H9 (cell line): Measurements from ENCODE around the gene C3. TPM values are rescaled to one million over a fixed set of nuclear protein-coding genes. Genes with fewer than 3 reads are reported as not detected.

ENCODE experiments used
- DNase-seq: peaks from one replicate; pipeline ENCODE4 v3.0.0-alpha.2; 2017
- H2AFZ ChIP-seq: one replicate; pipeline ENCODE4 v1.6.1; 2013; ENCODE audit warnings: mild to moderate bottlenecking, low read length, control low read depth, moderate library complexity
- H2AK5ac ChIP-seq: 2 replicates; pipeline ENCODE4 v1.6.1; 2013; ENCODE audit warnings: low read length, control low read depth, mixed read lengths; ENCODE audit not compliant: insufficient read length
- H2BK120ac ChIP-seq: one replicate; pipeline ENCODE4 v1.6.1; 2013; ENCODE audit warnings: low read depth, mild to moderate bottlenecking, low read length, control low read depth, inconsistent platforms; ENCODE audit not compliant: poor library complexity, severe bottlenecking
- H2BK12ac ChIP-seq: 2 replicates; pipeline ENCODE4 v1.6.1; 2013; ENCODE audit warnings: low read length, control low read depth, mixed read lengths, low read depth; ENCODE audit not compliant: insufficient read length
- H2BK15ac ChIP-seq: 2 replicates; pipeline ENCODE4 v1.6.1; 2013; ENCODE audit warnings: low read depth, low read length, control low read depth
- H2BK20ac ChIP-seq: one replicate; pipeline ENCODE4 v1.6.1; 2013; ENCODE audit warnings: low read depth, mild to moderate bottlenecking, low read length, control low read depth, inconsistent platforms; ENCODE audit not compliant: poor library complexity, severe bottlenecking
- H2BK5ac ChIP-seq: 2 replicates; pipeline ENCODE4 v1.6.1; 2013; ENCODE audit warnings: low read length, control low read depth, mixed read lengths; ENCODE audit not compliant: insufficient read length
- H3K14ac ChIP-seq: 2 replicates; pipeline ENCODE4 v1.6.1; 2013; ENCODE audit warnings: low read length, control low read depth; ENCODE audit not compliant: insufficient read depth
- H3K18ac ChIP-seq: 2 replicates; pipeline ENCODE4 v1.6.1; 2013; ENCODE audit warnings: low read depth, mild to moderate bottlenecking, mixed read lengths, low read length, control low read depth; ENCODE audit not compliant: insufficient read length
- H3K23ac ChIP-seq: 2 replicates; pipeline ENCODE4 v1.6.1; 2013; ENCODE audit warnings: low read length, control low read depth, mixed read lengths, low read depth; ENCODE audit not compliant: insufficient read length
- H3K23me2 ChIP-seq: 2 replicates; pipeline ENCODE4 v1.6.1; 2013; ENCODE audit warnings: low read depth, mild to moderate bottlenecking, mixed read lengths, low read length, control low read depth; ENCODE audit not compliant: insufficient read length, poor library complexity, severe bottlenecking
- H3K27ac ChIP-seq: 2 replicates; pipeline ENCODE4 v1.5.1; 2013; ENCODE audit warnings: low read length, control low read depth, mixed read lengths, low read depth; ENCODE audit not compliant: insufficient read length
- H3K27me3 ChIP-seq: 2 replicates; pipeline ENCODE4 v1.6.1; 2013; ENCODE audit warnings: low read length, control low read depth, inconsistent platforms; ENCODE audit not compliant: insufficient read depth
- H3K4ac ChIP-seq: 2 replicates; pipeline ENCODE4 v1.6.1; 2013; ENCODE audit warnings: low read depth, mild to moderate bottlenecking, control low read depth, inconsistent platforms, low read length, moderate library complexity
- H3K4me1 ChIP-seq: 2 replicates; pipeline ENCODE4 v1.6.1; 2013; ENCODE audit warnings: low read length, control low read depth, inconsistent platforms; ENCODE audit not compliant: insufficient read depth
- H3K4me2 ChIP-seq: 2 replicates; pipeline ENCODE4 v1.6.1; 2013; ENCODE audit warnings: low read length, control low read depth, mixed read lengths; ENCODE audit not compliant: insufficient read length, insufficient read depth
- H3K56ac ChIP-seq: 2 replicates; pipeline ENCODE4 v1.6.1; 2013; ENCODE audit warnings: low read depth, mild to moderate bottlenecking, mixed read lengths, low read length, control low read depth; ENCODE audit not compliant: insufficient read length
- H3K79me1 ChIP-seq: 2 replicates; pipeline ENCODE4 v1.6.1; 2013; ENCODE audit warnings: low read depth, mild to moderate bottlenecking, moderate library complexity, low read length, control low read depth, inconsistent platforms; ENCODE audit not compliant: insufficient read depth, poor library complexity, severe bottlenecking
- H3K79me2 ChIP-seq: 2 replicates; pipeline ENCODE4 v1.6.1; 2013; ENCODE audit warnings: low read length, control low read depth, inconsistent platforms; ENCODE audit not compliant: insufficient read depth
- H3K9ac ChIP-seq: 2 replicates; pipeline ENCODE4 v1.6.1; 2013; ENCODE audit warnings: low read length, control low read depth, mixed read lengths; ENCODE audit not compliant: insufficient read length; ENCODE audit errors: extremely low read depth
- H3K9me3 ChIP-seq: one replicate; pipeline ENCODE4 v1.6.1; 2013; ENCODE audit warnings: low read depth, low read length, inconsistent platforms; ENCODE audit not compliant: control insufficient read depth
- H3T11ph ChIP-seq: one replicate; pipeline ENCODE4 v1.6.1; 2013; ENCODE audit warnings: mild to moderate bottlenecking, low read length, control low read depth, inconsistent platforms
- H4K20me1 ChIP-seq: one replicate; pipeline ENCODE4 v1.6.1; 2013; ENCODE audit not compliant: control insufficient read depth, insufficient read length, insufficient read depth
- H4K5ac ChIP-seq: 2 replicates; pipeline ENCODE4 v1.6.1; 2013; ENCODE audit warnings: low read depth, mild to moderate bottlenecking, mixed read lengths, low read length, control low read depth; ENCODE audit not compliant: insufficient read length
- H4K8ac ChIP-seq: replicated peaks from 2 replicates; pipeline ENCODE4 v1.6.1; 2013; ENCODE audit warnings: low read length, control low read depth, mixed read lengths, low read depth; ENCODE audit not compliant: insufficient read length
- H4K91ac ChIP-seq: 2 replicates; pipeline ENCODE4 v1.6.1; 2013; ENCODE audit warnings: low read depth, mild to moderate bottlenecking, moderate library complexity, mixed read lengths, low read length, control low read depth; ENCODE audit not compliant: insufficient read length
- H3K27ac Mint-ChIP-seq, 3 experiments: 2 replicates in 2 of 3; 3 replicates in 1 of 3; pipeline ENCODE4 v1.8.0; 2020 to 2021; ENCODE audit warnings: mixed read lengths in 3 of 3, mild to moderate bottlenecking in 1 of 3, moderate library complexity in 1 of 3
- H3K27me3 Mint-ChIP-seq: 2 replicates; pipeline ENCODE4 v1.8.0; 2021; ENCODE audit warnings: low read depth, mild to moderate bottlenecking, moderate library complexity, mixed read lengths
- H3K36me3 Mint-ChIP-seq, 3 experiments: 2 replicates in 2 of 3; 3 replicates in 1 of 3; pipeline ENCODE4 v1.8.0; 2020 to 2021; ENCODE audit warnings: low read depth in 3 of 3, mixed read lengths in 3 of 3; ENCODE audit not compliant: insufficient read depth in 1 of 3
- H3K4me1 Mint-ChIP-seq, 2 experiments: 2 replicates each; pipeline ENCODE4 v1.8.0; 2020; ENCODE audit warnings: mixed read lengths in 2 of 2
- H3K4me3 Mint-ChIP-seq, 2 experiments: 2 replicates in 1 of 2; 3 replicates in 1 of 2; pipeline ENCODE4 v1.8.0; 2020 to 2021; ENCODE audit warnings: mild to moderate bottlenecking in 2 of 2, mixed read lengths in 2 of 2, moderate library complexity in 1 of 2
- H3K9me3 Mint-ChIP-seq, 2 experiments: 2 replicates in 1 of 2; 3 replicates in 1 of 2; pipeline ENCODE4 v1.8.0; 2020; ENCODE audit warnings: mild to moderate bottlenecking in 2 of 2, mixed read lengths in 2 of 2, moderate library complexity in 1 of 2
- WGBS: extraction: QIAGEN DNeasy Blood & Tissue Kit; methylation state at CpG from one replicate; pipeline ENCODE4 v1.1.7; 2013; ENCODE audit warnings: missing lambda C conversion rate, low lambda C conversion rate, mixed read lengths; ENCODE audit not compliant: insufficient read length; ENCODE audit errors: extremely low coverage; 5-methylcytosine and 5-hydroxymethylcytosine counted together
- total RNA-seq: library from RNA; stranded (reverse); gene quantifications from 2 replicates; pipeline ENCODE4 v1.2.1, GENCODE V29; 2021
- TF ChIP-seq, protein P1 (sequence below): fragments of 200-600 bp; sonication (generic); conservative IDR thresholded peaks from 3 replicates; pipeline ENCODE4 v1.8.0; 2021; ENCODE audit warnings: antibody characterized with exemption, mild to moderate bottlenecking

The C3 gene
- total RNA-seq, 1 experiment from 2014 or later: 5.9 TPM

DNA sequence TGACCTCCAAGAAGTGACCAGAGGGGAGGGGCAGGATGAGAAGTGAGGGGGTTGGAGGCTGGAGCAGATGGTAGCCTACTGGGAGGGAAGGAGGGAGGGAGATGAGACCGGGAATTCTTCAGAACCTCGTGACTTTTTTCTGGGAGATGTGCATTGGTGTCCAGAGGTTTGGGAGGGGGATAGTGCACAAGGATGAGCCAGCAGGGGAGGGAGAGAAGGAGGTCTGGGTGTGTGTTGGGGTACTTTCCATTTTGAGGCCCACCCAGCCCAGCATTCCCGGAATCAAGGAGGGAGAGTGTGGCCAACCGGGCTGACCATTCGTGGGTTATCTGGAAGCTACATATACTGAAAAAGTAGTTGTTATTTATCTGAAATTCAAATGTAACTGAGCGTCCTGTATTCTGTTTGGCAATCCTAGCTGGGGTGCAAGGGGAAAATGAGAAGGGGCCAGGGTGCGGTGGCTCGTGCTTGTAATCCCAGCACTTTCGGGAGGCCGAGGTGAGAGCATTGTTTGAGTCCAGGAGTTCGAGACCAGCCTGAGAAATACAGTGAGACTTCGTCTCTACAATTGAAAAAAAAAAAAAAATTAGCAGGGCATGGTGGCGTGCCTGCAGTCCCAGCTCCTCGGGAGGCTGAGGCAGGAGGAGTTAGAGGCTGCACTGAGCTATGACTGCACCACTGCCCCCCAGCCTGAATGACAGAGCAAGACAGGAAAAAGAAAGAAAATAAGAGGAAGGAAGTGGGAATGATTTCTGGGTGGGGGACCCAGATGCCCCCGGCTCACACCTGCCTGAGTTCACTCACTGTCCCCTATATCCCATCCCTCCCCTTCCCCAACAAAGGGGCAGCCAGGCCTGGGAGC, 4.4 kb upstream of the C3 start:
- no peak overlapping the region for H2BK20ac ChIP-seq
- Mint-ChIP-seq H3K36me3 (no peaks in the 10 kb centered on the region; a peak in 1 of 7 replicates), H3K27ac (no peak overlapping the region; a peak in 3 of 7 replicates), H3K27me3 (no peaks in the 10 kb centered on the region; the same call in 1 of the 2 replicates), H3K4me1 (peaks cover 10 to 37% of the 10 kb centered on the region in 2 experiments), H3K4me3 (no peak overlapping the region), H3K9me3 (peaks cover 0 to 2% of the 10 kb centered on the region in 2 experiments; a peak in 1 of 5 replicates)
- WGBS: no CpG with 5 or more reads among the region's 15 CpGs
- DNase-seq: no peak
- H2AK5ac ChIP-seq: no peak overlapping the region
- no peak overlapping the region for H3K27ac ChIP-seq
- H3K23me2 ChIP-seq: no peaks in the 10 kb centered on the region
- no peak overlapping the region for H2BK120ac ChIP-seq
- H3K56ac ChIP-seq: no peak overlapping the region
- no peaks in the 10 kb centered on the region for H3K27me3 ChIP-seq
- H3K23ac ChIP-seq: no peak overlapping the region
- H3K4me2 ChIP-seq: no peak overlapping the region
- H4K5ac ChIP-seq: no peak overlapping the region
- H3K4me1 ChIP-seq: no peaks in the 10 kb centered on the region; the same call in 1 of the 2 replicates
- H2BK5ac ChIP-seq: no peak overlapping the region
- H2AFZ ChIP-seq: no peak overlapping the region
- H3K79me2 ChIP-seq: no peaks in the 10 kb centered on the region
- no peak overlapping the region for H3K4ac ChIP-seq
- no peaks in the 10 kb centered on the region for H3K9me3 ChIP-seq
- H3K18ac ChIP-seq: no peak overlapping the region
- H4K20me1 ChIP-seq: no peaks in the 10 kb centered on the region
- H3K14ac ChIP-seq: no peak overlapping the region
- TF ChIP-seq, protein P1, sequence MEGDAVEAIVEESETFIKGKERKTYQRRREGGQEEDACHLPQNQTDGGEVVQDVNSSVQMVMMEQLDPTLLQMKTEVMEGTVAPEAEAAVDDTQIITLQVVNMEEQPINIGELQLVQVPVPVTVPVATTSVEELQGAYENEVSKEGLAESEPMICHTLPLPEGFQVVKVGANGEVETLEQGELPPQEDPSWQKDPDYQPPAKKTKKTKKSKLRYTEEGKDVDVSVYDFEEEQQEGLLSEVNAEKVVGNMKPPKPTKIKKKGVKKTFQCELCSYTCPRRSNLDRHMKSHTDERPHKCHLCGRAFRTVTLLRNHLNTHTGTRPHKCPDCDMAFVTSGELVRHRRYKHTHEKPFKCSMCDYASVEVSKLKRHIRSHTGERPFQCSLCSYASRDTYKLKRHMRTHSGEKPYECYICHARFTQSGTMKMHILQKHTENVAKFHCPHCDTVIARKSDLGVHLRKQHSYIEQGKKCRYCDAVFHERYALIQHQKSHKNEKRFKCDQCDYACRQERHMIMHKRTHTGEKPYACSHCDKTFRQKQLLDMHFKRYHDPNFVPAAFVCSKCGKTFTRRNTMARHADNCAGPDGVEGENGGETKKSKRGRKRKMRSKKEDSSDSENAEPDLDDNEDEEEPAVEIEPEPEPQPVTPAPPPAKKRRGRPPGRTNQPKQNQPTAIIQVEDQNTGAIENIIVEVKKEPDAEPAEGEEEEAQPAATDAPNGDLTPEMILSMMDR: no peak
- H3K9ac ChIP-seq: no peak overlapping the region
- H2BK12ac ChIP-seq: no peak overlapping the region
- H4K8ac ChIP-seq: no peak overlapping the region
- H2BK15ac ChIP-seq: no peak overlapping the region
- H4K91ac ChIP-seq: no peak overlapping the region
- no peak overlapping the region for H3T11ph ChIP-seq
- no peaks in the 10 kb centered on the region for H3K79me1 ChIP-seq
